Activated T-helper 1 cell treated with anti-CD3 and anti-CD28 coated beads, Interleukin-12 subunit alpha, Interleukin-12 subunit beta, Interleukin-2, Interleukin-4 antibody, amounts not matched to agents 30 ng/mL and 10 ng/mL and 1 ng/mL, durations not matched to agents 14 hours and 24 hours and 36 hours (primary cell): Measurements from ENCODE around the gene SPATA25. TPM values are rescaled to one million over a fixed set of nuclear protein-coding genes. Genes with fewer than 3 reads are reported as not detected.
"Not testable (repeated sequence)": the region's sequence is repeated elsewhere in the genome, so short reads cannot be mapped to it uniquely, and the experiment has no call there.

ENCODE experiments used
- DNase-seq: peaks from one replicate; pipeline ENCODE4 v3.0.0; 2021; ENCODE audit warnings: low spot score
- H3K27ac Mint-ChIP-seq: one replicate; pipeline ENCODE4 v1.8.0; 2021; ENCODE audit warnings: mild to moderate bottlenecking, mixed read lengths
- H3K27me3 Mint-ChIP-seq: one replicate; pipeline ENCODE4 v1.8.0; 2022; ENCODE audit warnings: mild to moderate bottlenecking, moderate library complexity, mixed read lengths; ENCODE audit not compliant: insufficient read depth
- H3K36me3 Mint-ChIP-seq: one replicate; pipeline ENCODE4 v1.8.0; 2021; ENCODE audit warnings: low read depth, mixed read lengths
- H3K4me1 Mint-ChIP-seq: one replicate; pipeline ENCODE4 v1.8.0; 2021; ENCODE audit warnings: low read depth, mixed read lengths
- H3K4me3 Mint-ChIP-seq: one replicate; pipeline ENCODE4 v1.8.0; 2021; ENCODE audit warnings: mild to moderate bottlenecking, moderate library complexity, mixed read lengths
- H3K9me3 Mint-ChIP-seq: one replicate; pipeline ENCODE4 v1.8.0; 2021; ENCODE audit warnings: mixed read lengths
- intact Hi-C: fragments of 100-400 bp; cut with micrococcal nuclease; formaldehyde crosslinking; loops from one replicate; pipeline ENCODE4 v1.15.1; 2024
- total RNA-seq: library from RNA; stranded (reverse); gene quantifications from 2 replicates; pipeline ENCODE4 v1.2.3, GENCODE V29; 2022

The SPATA25 gene
- total RNA-seq, 1 donor from 2014 or later: 1.1 TPM

- DNase-seq: no peak
- peak overlapping the region; percentile 70 for H3K4me3 Mint-ChIP-seq
- peaks cover 2% of the 10 kb centered on the region for H3K27me3 Mint-ChIP-seq
- H3K36me3 Mint-ChIP-seq: peaks cover 22% of the 10 kb centered on the region
- H3K4me1 Mint-ChIP-seq: peaks cover 47% of the 10 kb centered on the region
- H3K9me3 Mint-ChIP-seq: no peaks in the 10 kb centered on the region
- intact Hi-C loops: no loop called here
- no peak overlapping the region for H3K27ac Mint-ChIP-seq
Measured at GRCh38 chr20:45882469-45883099, 4.8 kb downstream of the SPATA25 start.

GRCh38 chr20:45880988-45881788 lies 6.2 kb downstream of the SPATA25 start, which contains the start of gene ZSWIM1:
ZSWIM1 (plus strand) TSS chr20:45881227; CDS start chr20:45882593, 1,366 bp downstream.
- Mint-ChIP-seq H3K27ac (peak within 1 kb of the TSS; percentile 72), H3K36me3 (peaks cover 28% of the 10 kb centered on the region), H3K4me3 (peak within 1 kb of the TSS; percentile 84), H3K9me3 (no peaks in the 10 kb centered on the region), H3K4me1 (peaks cover 45% of the 10 kb centered on the region), H3K27me3 (peaks cover 2% of the 10 kb centered on the region)
- peak; percentile 96 for DNase-seq
- intact Hi-C loops: loop anchor here (1.0 kb wide), 5 partner anchors 10 to 69 kb away; partner anchors contain the start of genes ACOT8, CTSA, NEURL2 and UBE2C

- Mint-ChIP-seq H3K27me3 (peaks cover 2% of the 10 kb centered on the region), H3K4me1 (peaks cover 23% of the 10 kb centered on the region), H3K9me3 (no peaks in the 10 kb centered on the region), H3K4me3 (no peak overlapping the region), H3K36me3 (peaks cover 26% of the 10 kb centered on the region), H3K27ac (no peak overlapping the region)
- no peak for DNase-seq
- intact Hi-C loops: no loop called here
Measured at GRCh38 chr20:45878076-45878761, 9.2 kb downstream of the SPATA25 start.

GRCh38 chr20:45874576-45874975 lies 12.8 kb downstream of the SPATA25 start:
- intact Hi-C loops: no loop called here
- Mint-ChIP-seq H3K4me1 (no peaks in the 10 kb centered on the region), H3K27ac (no peak overlapping the region), H3K36me3 (peaks cover 15% of the 10 kb centered on the region), H3K27me3 (no peaks in the 10 kb centered on the region), H3K4me3 (no peak overlapping the region), H3K9me3 (no peaks in the 10 kb centered on the region)
- no peak for DNase-seq

GRCh38 chr20:45874104-45874481 lies 13.3 kb downstream of the SPATA25 start:
- intact Hi-C loops, H3K27ac Mint-ChIP-seq: not testable (repeated sequence)

GRCh38 chr20:45873409-45874103 lies 13.9 kb downstream of the SPATA25 start:
- H3K9me3 Mint-ChIP-seq: no peaks in the 10 kb centered on the region

More at GRCh38 chr20:45874104-45874481, 13.3 kb downstream of the SPATA25 start:
- not testable (repeated sequence) for H3K27me3 Mint-ChIP-seq, DNase-seq, H3K4me3 Mint-ChIP-seq, H3K4me1 Mint-ChIP-seq, H3K9me3 Mint-ChIP-seq
- peaks cover 15% of the 10 kb centered on the region for H3K36me3 Mint-ChIP-seq

GRCh38 chr20:45872626-45873025 lies 14.8 kb downstream of the SPATA25 start:
- no peak overlapping the region for H3K4me3 Mint-ChIP-seq
- no peaks in the 10 kb centered on the region for H3K27me3 Mint-ChIP-seq
- DNase-seq: no peak
- peaks cover 15% of the 10 kb centered on the region for H3K36me3 Mint-ChIP-seq
- H3K4me1 Mint-ChIP-seq: no peaks in the 10 kb centered on the region
- intact Hi-C loops: no loop called here
- H3K9me3 Mint-ChIP-seq: no peaks in the 10 kb centered on the region
- no peak overlapping the region for H3K27ac Mint-ChIP-seq

More at GRCh38 chr20:45873409-45874103, 13.9 kb downstream of the SPATA25 start:
- H3K4me1 Mint-ChIP-seq: no peaks in the 10 kb centered on the region
- H3K4me3 Mint-ChIP-seq: no peak overlapping the region
- no peak overlapping the region for H3K27ac Mint-ChIP-seq
- H3K27me3 Mint-ChIP-seq: no peaks in the 10 kb centered on the region
- no peak for DNase-seq
- intact Hi-C loops: no loop called here
- H3K36me3 Mint-ChIP-seq: peaks cover 15% of the 10 kb centered on the region

GRCh38 chr20:45867819-45868176 lies 19.6 kb downstream of the SPATA25 start:
- Mint-ChIP-seq H3K9me3 (no peaks in the 10 kb centered on the region), H3K27me3 (no peaks in the 10 kb centered on the region), H3K4me3 (no peak overlapping the region), H3K36me3 (peaks cover 5% of the 10 kb centered on the region), H3K27ac (no peak overlapping the region), H3K4me1 (no peaks in the 10 kb centered on the region)
- intact Hi-C loops: no loop called here
- no peak for DNase-seq

- Mint-ChIP-seq H3K4me3 (no peak overlapping the region), H3K27ac (no peak overlapping the region), H3K4me1 (no peaks in the 10 kb centered on the region), H3K36me3 (peaks cover 3% of the 10 kb centered on the region), H3K9me3 (no peaks in the 10 kb centered on the region), H3K27me3 (no peaks in the 10 kb centered on the region)
- intact Hi-C loops: no loop called here
- no peak for DNase-seq
Measured at GRCh38 chr20:45867136-45867818, 20.1 kb downstream of the SPATA25 start.

GRCh38 chr20:45866454-45866853 lies 21.0 kb downstream of the SPATA25 start:
- Mint-ChIP-seq H3K36me3 (no peaks in the 10 kb centered on the region), H3K9me3 (no peaks in the 10 kb centered on the region), H3K4me3 (no peak overlapping the region), H3K27ac (no peak overlapping the region), H3K27me3 (no peaks in the 10 kb centered on the region), H3K4me1 (no peaks in the 10 kb centered on the region)
- DNase-seq: no peak
- intact Hi-C loops: no loop called here

- H3K4me1 Mint-ChIP-seq: peaks cover 8% of the 10 kb centered on the region
- DNase-seq: no peak
- H3K27me3 Mint-ChIP-seq: no peaks in the 10 kb centered on the region
- H3K9me3 Mint-ChIP-seq: no peaks in the 10 kb centered on the region
- no peak overlapping the region for H3K4me3 Mint-ChIP-seq
- H3K36me3 Mint-ChIP-seq: peaks cover 7% of the 10 kb centered on the region
- H3K27ac Mint-ChIP-seq: no peak overlapping the region
- intact Hi-C loops: no loop called here
Measured at GRCh38 chr20:45863543-45864470, 23.6 kb downstream of the SPATA25 start.
